NCI-H2196 treated with DMSO at 0.1 percent for 48 hours (cell line): ENCODE data around the gene PRRC2A.

Experiments
- DNase-seq: peaks from one replicate; lab custom pipeline; 2025; ENCODE audit not compliant: unreplicated experiment; lab: John Stamatoyannopoulos, UW

Gene PRRC2A

DNA sequence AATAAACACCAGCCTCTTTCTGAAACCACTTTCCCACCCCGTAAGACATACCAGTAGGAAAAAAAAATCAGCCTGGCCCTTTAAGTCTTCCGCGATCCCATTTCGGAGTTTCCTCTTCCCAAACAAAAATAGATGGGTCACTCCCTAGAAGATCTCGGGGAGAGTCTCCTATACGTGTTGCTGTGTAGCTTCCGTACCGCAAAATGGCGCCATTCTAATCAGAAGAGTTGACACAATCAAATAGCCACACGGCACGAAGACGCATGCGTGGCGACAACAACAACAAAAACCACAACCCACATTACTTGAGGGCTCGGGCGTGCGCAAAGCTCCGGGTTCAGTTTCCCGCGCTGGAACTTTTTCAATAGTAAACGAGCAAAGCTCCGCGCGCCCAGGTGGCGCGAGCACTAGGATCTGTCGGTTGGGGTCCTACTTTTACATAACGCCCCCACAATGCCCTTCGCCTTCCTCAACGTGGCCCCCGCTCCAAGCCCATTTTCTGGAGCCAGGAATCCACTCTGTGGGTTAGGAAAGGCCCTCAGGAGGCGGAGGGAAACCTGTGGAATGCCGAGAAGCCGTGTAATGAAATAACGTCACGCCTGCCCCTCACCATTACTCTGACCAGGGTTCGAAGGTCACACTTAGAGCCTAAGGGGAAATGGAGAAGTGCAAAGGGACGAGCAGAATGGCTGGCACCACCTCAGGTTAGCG, 44.4 kb downstream of the PRRC2A start, which contains the start of gene GPANK1:
Gene GPANK1 (minus strand): TSS at position 208 of the 711 bp plus-strand sequence. CDS start 519 bp downstream, outside the sequence.
- DNase-seq, result peak; percentile 89

DNA sequence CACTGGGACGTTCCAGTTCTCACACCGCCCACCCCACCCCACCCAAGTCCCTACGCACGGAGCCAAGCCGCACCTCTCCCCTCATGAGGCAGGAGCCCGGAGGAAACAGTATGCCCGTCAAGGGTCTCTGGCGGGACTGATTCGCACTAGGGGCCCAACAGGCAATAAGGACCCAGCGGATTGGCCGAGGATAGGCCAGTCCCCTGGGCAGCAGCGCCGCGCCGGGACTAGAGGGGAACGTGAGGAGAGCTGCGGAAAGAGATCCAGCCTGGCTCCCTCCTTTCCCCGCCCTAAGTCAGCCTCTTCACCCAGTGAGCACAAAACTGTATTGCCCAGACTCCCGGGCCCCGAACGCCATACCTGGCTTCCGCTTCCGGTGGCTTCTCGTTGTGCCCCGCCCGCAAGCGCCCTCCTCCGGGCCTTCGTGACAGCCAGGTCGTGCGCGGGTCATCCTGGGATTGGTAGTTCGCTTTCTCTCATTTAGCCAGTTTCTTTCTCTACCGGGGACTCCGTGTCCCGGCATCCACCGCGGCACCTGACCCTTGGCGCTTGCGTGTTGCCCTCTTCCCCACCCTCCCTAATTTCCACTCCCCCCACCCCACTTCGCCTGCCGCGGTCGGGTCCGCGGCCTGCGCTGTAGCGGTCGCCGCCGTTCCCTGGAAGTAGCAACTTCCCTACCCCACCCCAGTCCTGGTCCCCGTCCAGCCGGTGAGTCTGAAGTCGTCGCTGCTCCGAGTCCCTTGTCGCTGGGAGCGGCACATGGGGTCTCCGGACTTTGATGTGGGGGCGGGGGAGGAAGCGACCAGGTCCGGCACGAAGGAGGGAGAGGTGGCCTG, 45.2 kb downstream of the PRRC2A start, which contains the start of gene CSNK2B:
Gene CSNK2B (plus strand): TSS at position 580 of the 836 bp plus-strand sequence. CDS start 752 bp downstream, outside the sequence.
- peak; percentile 97 for DNase-seq

DNA sequence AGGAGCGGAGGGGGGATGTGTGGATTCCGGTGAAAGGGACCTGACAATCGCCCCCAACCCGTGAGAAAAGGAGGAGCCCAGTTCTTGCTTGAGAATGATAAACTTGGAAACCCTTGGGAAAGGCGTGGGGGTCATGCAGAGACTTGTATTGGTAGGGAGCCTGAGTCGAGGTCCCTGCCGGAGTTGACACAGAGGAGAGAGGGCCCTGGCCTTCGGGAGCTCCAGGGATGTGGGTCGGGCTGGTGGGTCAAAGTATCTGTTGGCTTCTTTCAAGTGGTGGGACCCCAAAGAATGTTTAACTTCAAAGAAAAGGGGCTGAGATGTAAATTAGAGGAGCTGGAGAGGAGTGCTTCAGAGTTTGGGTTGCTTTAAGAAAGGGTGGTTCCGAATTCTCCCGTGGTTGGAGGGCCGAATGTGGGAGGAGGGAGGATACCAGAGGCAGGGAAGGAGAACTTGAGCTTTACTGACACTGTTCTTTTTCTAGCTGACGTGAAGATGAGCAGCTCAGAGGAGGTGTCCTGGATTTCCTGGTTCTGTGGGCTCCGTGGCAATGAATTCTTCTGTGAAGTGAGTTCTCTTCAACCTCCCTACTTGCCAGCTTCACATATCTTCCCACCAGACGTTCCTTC, 45.9 kb downstream of the PRRC2A start:
- DNase-seq, result no peak

DNA sequence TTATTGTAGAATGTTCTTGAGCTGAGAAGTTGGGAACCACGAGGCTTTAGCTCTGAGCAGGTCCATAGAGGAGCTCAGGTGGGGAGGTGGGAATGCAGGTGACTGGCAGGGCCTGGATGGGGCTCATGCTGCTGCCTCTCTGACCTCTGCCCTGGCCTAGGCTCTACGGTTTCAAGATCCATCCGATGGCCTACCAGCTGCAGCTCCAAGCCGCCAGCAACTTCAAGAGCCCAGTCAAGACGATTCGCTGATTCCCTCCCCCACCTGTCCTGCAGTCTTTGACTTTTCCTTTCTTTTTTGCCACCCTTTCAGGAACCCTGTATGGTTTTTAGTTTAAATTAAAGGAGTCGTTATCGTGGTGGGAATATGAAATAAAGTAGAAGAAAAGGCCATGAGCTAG, 49.2 kb downstream of the PRRC2A start, which contains the start of gene LY6G5B:
Gene LY6G5B (plus strand): TSS at position 301 of the 400 bp plus-strand sequence. CDS start 975 bp downstream, outside the sequence.
- DNase-seq, result no peak

DNA sequence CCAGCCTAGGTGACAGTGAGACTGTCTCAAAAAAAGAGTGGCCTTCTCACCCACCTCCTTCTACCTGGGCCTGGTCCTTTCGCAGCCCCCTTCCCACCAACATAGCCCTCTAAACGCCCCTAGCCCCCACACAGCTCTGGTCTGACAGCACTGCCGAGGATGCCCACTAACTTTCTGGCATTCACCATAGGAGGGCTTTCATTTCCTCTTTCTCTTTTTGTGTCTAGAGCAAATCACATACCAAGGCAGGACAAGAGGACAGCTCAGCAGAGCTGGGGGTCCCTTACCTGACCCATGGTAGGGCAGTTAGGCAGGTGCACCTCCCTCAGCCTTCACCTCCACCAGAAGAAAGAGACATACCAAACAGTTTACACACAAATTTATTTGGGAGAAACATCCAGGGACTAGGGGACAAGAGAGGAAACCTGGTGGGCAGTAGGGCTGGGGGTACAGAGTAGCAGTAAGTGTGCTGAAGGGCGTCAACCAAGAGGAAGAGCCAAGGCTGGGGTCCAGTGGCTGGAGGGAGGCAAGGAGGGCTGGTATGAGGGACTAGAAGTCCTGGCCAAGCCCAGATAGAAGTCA, 55.9 kb downstream of the PRRC2A start:
- no peak for DNase-seq

DNA sequence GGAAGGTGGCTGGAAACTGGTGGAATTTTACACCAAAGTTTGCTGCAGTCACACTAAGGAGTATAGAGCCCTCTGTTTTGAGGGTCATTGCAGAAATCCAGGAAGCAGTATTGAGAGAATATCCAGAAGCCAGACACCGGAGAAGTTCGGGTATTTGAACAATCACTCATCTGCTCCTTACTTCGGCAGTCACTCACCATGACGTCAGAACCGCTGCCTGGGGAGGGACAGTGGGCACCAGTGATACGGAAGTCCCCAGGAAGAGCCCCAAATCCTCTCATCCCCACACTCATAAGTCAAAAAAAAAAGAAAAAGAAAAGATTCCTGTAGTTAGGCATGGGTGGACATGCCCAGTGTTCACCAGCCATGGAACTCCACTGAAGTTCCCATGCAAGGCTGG, 56.4 kb downstream of the PRRC2A start:
- no peak for DNase-seq

DNA sequence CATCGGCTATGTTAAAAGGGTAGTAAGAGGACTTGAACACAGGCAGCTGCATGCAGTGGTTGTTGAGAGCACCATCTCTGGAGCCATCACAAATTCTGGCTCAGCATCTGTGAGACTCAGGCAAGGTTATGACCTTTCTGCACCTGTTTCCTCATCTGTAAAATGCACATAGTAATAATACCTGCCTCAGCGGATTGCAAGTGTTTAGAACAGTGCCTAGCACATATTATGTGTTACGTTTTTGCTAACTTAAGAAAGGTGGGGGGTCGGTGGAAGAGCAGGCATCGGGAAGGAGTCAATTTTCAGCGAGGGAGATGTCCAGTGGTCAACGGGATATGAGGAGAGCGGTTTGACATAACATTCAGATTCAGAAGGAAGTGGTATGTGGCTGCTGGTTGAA, 57.4 kb downstream of the PRRC2A start:
- DNase-seq, result no peak

DNA sequence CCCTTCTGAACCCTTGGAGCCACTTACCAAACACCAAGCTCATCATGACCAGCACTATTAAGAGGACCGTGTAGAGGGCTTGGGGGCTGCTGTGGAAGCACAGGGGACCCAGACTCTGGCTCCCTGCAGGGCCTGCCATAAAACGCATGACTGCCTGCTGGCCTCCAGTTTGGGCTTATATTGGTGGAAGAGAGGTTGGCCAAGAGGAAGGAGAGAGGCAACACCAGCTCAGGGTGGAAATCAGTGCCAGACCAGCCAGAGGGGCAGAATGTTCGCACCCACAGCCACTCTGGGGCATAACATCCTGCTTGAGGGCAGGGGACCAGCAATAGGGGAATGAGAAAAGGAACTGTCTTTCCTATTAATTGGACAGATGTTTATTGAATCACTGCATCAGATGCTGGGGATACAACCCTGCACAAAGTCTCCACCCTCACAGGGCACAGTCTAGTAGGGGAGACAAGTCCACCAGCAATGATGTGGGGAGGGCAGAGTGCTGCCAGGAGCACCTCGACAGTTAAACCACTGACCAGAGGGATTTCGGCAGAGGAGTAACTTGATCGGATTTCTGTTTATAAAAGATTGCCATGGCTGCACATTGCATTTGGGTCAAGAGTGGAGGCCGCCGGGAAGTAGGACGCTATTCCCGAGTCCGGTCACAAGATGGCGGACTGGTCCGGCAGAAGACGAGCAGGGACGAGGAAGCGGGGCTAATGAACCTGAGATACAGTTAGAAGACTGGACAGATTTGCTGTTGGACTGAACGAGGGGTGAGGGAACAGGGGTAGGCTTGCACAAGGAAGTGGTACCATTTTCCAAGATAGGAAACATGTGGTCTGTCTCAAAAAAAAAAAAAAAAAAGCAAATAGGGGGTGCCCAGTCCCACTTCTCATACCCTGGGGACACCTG, 60.0 kb downstream of the PRRC2A start, which contains the start of gene LY6G5C:
Gene LY6G5C (minus strand): TSS at position 842 of the 909 bp plus-strand sequence. CDS start 694 bp downstream, at position 148.
- DNase-seq, result peak; percentile 91

DNA sequence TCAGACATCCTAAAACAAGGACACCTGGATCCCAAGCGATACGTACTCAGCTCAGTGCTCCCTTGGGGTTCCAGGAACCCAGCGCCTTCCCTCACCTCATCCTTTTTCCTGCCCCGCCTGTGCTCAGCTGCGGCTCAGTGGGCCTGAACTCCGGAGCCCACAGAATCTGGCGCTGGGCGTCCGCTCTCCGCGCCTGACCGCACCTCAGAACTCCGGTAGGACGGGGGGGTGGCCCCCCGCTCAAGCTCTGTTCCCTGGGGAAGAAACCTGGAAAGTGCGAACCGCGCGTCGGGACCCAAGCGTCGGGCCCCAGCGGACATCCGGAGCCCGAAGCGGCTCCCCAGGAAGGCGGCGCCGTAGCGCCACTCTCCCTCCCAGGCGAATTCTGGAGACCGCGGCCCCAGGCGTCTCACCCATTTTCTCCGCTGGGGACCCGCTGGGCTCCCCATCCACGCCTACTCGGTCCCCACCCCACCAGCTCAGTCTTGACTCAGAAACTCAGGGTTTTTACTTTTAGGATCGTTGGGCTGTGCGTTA, 60.7 kb downstream of the PRRC2A start:
- no peak for DNase-seq

DNA sequence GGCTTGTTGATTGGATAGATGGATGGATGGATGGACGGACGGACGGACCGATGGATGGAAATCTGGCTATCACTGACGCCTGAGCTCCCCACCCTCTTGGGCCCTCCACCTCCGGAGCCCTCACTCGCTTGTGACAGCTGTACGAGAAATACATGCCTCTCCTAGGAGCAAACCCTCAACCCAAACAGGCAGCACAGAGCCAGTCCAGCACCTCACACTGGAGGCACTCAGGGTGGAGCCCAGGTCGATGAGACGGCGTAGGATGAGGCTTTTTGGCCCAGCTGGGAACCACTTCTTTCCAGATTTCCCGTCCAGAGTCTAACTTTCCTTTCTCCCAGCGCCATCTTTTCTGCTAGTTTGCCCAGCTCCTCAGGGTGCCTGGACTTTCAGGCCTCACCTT, 63.1 kb downstream of the PRRC2A start:
- no peak for DNase-seq

DNA sequence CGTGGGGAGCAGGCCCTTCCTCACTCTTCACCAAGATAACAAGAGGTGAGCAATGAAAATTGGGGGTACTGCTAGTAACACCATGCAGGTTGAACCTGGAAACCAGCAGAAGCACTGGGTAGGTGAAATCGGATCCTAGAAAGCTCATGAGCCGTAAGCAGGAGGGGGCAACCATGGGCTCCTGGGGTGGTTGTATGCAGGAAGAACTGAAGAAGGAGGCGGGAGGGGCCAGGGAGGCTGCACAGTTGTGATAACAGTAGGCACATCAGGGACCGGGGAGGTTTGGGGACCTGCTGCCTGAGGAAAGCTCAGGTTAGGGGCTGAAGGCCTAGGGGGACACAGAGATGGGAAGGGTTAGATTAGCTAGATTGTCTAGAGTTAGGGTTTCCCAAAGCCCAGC, 66.0 kb downstream of the PRRC2A start:
- DNase-seq, result no peak

DNA sequence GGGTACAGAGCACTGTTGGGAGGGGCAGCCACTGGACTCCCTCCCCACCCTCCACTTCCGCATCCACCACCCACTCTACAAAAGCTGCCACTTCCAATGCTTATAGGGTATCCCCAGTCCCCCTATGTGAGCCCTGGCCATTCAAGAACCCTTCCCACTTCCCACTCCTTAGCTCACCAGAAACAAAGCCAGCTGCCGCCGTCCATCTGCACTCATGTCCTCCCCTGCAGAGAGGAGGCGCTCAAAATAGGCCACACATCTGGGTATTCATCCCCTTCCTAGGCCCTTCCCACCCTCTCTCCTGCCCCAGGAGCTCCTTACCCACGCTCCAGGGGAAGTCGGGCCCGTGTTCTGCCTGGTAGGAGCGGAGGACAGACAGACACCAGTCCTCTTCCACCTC, 66.8 kb downstream of the PRRC2A start:
- no peak for DNase-seq
